ENCODE results near the gene COL6A5.
"Not testable (repeated sequence)": the region's sequence is repeated elsewhere in the genome, so short reads cannot be mapped to it uniquely, and the experiment has no call there.

Gene COL6A5

GRCh38 chr3:130386604-130387263 is 41.3 kb downstream of the COL6A5 start:
- no peak for DNase-seq

DNA sequence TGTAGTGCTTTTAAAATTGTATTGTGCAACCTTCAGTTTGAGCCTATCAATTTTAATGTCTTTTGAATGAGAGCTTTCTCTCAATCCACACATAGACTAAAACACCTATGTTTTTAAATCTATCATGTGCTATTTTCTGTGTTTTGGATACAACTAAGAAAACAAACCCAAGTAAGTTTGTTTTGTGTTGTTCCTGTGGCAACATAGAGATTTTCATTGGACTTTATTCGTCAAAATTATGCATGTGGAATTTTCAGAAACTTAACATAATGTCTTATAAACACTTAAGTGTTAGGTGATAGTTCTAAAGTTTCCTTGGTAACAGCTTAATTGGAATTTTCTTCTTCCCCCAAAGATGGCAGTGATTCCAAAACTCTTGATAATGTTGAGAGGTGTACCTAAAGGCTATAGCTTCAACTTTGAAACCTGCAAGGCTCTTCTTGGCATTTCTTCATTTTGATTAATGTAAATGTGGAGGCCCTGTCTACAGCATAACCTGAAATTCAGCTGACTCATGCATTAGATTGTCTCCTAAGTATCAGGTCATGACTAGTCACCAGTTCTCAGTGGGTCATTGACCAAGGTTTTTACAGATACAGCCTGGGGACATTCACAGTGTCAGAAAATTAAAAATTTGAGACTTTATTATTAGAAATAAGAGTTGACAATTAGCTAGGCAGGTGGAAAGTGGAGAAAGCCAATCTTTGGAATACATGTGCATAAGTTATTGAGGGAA is 44.4 kb downstream of the COL6A5 start:
- DNase-seq, result no peak

DNA sequence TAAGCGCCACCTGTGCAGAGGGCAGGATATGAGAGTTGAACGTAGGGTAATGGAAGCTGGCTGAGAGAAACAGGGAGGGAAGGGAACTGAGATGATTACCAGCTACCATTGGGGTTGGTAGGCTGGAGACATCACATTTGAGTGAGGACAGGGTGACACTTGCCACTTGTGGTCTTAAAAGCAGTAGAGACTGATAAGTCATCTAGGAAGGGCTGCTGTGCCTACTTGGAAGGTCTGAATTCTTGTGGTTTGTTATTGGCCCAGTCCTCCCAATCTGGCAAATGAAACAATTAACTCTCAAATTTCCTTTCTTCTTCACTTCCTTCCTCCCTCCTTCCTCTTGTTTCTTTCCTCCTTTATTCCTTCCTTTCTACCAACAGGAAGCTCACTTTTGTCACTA is 46.8 kb downstream of the COL6A5 start:
- DNase-seq, result no peak

- no peak for DNase-seq
Observed at GRCh38 chr3:130393594-130393993, 48.1 kb downstream of the COL6A5 start.

DNA sequence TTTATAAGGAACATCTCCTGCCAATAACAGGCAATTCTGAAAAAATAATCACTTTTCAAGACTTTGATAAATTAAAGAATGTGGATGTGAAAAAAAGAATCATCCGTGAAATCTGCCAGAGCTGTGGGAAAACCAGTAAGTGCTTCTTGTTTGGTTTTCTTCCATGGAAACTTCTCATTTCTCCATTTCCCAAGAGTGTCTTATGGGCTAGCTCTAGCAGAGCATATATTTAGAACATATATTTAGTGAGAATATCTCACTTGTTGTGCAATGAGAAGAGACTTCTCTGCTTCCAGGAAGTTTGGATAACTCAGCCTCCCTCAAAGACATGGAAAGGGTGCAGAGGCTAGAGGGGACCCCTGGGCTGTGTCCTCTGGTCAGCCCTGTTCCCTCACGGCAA is 49.9 kb downstream of the COL6A5 start:
- DNase-seq, result no peak

- DNase-seq, result no peak
Observed at GRCh38 chr3:130395916-130396315, 50.4 kb downstream of the COL6A5 start.

DNA sequence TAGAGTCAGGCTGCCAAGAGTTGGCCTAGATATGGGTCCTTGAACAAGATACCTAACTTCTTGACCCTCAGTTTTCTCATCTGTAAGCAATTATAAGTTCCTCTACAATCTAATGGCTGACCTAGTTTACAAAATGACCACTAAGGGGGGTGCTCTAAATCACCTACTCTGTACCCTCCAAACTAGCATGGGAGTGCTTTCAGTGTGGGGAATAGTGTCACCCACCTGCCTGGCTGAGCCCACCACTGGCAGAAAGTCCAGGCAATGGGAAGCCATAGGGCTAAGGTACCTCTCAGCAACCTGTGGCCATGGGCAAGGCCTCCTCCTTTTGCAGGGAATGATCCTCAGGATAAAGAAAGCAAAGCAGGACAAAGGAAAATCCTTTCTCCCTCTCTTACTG is 58.9 kb downstream of the COL6A5 start:
- DNase-seq, result no peak

DNA sequence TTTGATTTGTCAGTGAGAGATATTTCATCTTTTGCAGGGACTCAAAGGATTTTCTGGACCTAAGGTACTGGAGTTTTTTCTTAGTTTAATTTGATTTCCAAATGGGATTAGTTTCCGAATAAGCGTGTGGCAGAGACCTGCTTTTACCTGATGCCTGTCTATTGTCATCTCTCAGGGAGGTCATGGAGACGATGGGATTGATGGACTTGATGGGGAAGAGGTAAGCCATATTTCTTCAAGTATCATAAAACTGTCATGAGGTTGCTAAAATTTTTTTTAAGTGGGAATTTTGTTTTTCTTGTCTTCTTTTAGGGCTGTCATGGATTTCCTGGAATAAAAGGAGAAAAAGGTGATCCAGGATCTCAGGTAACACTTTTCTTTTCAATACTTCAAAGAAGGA is 60.5 kb downstream of the COL6A5 start:
- DNase-seq, result no peak

GRCh38 chr3:130408253-130408652 is 62.8 kb downstream of the COL6A5 start:
- DNase-seq, result not testable (repeated sequence)

DNA sequence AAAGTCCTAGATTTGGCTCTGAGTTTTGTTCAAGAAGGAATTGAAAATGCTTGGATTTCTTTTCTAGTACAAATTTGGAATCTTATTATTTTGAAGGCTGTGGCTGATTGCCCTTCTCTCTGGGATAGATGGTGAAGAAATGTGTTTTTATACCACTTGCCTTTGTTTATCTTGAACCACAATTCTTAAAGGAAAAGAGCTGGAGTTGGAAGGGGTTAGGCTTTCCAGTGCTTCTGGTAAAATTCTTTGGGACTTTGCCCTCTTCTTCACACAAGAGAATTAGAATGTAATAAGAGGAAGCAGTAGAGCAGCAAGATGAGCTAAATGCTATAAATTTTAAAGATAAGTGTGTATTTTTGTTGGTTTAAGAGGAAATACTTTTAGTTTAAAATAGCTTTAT is 65.8 kb downstream of the COL6A5 start:
- no peak for DNase-seq

DNA sequence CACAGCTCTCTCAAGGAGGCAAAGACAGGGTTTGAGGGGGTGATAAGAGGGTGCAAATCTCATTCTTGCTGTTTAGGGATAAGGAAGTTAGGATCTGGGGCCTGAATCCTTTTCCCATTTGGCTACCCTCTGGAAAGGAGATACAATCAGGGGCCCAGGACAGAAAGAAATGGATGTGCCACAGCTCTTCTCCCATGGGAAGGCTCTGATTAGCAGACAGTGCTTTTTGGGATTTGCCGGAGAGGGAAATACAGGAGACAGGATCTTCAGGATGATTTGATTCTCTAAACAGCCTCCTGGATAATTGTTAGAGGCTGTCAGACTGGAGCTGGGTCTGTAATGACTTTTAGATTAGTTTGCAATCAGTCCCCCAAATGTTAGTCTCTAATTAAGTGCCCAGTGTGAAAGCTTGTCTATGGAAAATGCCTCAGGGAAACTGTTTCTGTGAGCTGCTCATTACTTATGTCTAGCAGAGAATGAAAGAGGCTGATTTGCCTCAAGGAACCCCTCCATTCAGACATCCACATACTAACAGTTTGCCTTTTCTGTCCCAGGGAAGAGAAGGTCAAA is 67.6 kb downstream of the COL6A5 start:
- no peak for DNase-seq

GRCh38 chr3:130414457-130414856 is 69.0 kb downstream of the COL6A5 start:
- no peak for DNase-seq

GRCh38 chr3:130420466-130420865 is 75.0 kb downstream of the COL6A5 start:
- no peak for DNase-seq

GRCh38 chr3:130423064-130423463 is 77.6 kb downstream of the COL6A5 start:
- DNase-seq, result no peak

DNA sequence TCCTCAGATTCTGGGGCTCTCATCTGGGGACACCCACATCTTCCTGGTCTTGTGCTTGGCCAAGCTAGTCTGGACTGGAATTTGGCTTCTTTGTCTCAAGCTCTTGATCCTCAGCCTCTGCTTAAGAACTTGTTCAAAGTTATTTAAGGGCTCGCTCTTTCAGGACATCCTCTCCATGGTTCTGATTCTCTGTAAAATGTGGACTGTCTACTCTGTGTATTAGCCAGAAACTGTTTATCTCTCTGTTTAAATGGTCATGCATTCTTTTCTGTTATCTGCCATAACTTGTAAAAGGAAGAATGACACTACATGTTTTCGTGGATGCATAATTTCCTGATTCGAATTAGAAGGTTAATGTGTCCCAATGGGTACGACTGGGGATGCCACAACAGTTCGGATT is 79.4 kb downstream of the COL6A5 start:
- DNase-seq, result no peak

- no peak for DNase-seq
Observed at GRCh38 chr3:130425484-130425883, 80.0 kb downstream of the COL6A5 start.

DNA sequence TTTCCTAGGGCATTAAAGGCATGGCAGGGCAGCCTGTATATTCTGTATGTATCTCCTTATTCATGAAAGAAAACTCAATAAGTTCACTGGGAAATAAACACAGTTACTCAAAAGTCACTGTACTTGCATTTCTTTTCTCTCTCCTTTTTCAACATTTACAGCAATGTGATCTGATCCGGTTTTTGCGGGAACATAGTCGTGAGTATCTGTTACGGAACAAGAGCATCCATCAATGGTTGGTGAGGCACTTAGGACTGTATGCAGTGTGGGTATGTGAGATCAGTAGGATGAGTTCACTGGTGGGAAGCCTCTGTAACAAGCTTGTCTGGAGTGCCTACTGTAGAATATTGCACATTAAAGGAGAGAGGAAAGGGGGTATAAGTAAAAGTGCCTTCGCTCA is 80.7 kb downstream of the COL6A5 start:
- no peak for DNase-seq

- DNase-seq, result no peak
Observed at GRCh38 chr3:130428871-130429712, 83.6 kb downstream of the COL6A5 start.

DNA sequence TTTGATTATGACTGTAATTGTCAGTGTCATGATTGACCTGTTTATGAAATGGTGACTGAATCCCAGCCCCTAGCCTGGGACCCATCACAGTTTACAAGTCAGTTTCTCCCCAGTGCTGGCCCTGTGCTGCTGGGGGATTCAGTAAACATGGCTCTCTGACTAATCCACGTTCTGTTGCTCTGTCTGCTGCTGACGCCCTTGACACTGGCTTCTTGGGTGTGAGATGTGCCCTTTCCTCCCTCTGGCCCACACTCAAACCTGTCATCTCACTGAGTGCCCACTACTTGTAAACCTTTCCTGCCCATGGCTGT is 84.2 kb downstream of the COL6A5 start:
- no peak for DNase-seq

DNA sequence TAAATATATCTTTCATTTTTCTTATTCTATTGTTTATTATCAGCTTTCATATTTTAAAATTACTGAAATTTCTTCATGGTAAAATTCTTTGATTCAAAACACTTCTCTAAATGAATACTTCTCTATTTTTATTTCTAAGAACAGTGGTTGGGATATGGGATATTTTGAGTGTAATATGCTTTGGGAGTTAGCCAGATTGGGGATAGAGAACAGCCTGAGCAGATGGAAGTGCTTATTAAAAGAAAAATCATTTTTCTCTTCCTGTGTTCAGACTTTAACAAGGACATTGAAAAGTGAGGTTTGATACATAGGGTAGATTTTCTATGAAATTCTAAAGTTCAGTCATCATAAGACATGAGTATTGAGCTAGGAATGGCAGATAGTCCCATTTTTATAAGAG is 84.8 kb downstream of the COL6A5 start:
- no peak for DNase-seq

- not testable (repeated sequence) for DNase-seq
Observed at GRCh38 chr3:130432086-130432485, 86.6 kb downstream of the COL6A5 start.

- no peak for DNase-seq
Observed at GRCh38 chr3:130433306-130433705, 87.8 kb downstream of the COL6A5 start.

DNA sequence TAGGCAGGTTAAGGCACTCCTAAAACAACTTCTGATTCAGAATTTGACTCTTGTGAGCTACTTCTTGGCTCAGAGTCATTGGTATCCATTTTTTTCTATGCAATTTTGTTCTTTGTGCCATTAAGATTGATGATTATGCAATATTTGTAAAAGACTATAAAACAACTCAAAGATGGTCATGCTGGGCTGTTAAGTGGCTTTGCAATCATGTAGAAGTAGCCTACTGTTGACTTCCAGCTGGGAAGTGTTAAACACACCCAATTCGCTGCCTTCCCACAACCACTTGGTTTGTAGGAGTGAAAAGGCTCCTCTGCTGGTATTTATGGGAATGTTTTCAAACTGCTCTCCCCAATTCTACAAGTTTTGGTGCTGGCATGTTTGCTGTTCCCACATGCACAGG is 96.8 kb downstream of the COL6A5 start:
- DNase-seq, result no peak

DNA sequence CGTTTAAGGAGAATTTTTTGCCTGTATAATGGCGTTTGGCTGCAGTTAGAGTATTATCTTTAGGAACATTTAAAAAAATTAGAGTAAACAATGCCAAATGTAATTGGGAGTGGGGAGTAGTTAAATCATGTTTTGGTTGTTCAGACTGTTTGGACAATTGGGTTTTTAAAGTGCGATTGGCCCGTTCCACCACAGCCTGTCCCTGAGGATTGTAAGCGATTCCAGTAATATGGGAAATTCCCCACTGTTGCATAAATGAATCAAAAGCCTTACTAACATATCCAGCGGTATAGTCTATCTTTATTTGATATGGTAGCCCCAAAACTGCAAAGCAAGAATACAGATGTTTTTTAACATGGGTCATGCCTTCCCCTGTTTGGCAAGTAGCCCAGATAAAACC is 101.4 kb downstream of the COL6A5 start:
- not testable (repeated sequence) for DNase-seq
